Omental fat pad (tissue), 4 donors: ENCODE results near the gene ERFE. TPM values are rescaled to one million over a fixed set of nuclear protein-coding genes. Genes with fewer than 3 reads are reported as not detected.

ENCODE experiments used
- ATAC-seq: fragments of 150-250 bp; one replicate; pipeline ENCODE4 v1.9.1; 2016; ENCODE audit warnings: mild to moderate bottlenecking, moderate library complexity; ENCODE audit not compliant: low FRiP score
- DNase-seq: peaks from one replicate; pipeline ENCODE4 v3.0.0-alpha.2; 2019; ENCODE audit warnings: low spot score
- total RNA-seq, 4 donors: library from RNA; depleted of rRNA; stranded (reverse); fragments of >200 nt; gene quantifications; one replicate each; pipeline ENCODE4 v1.1.0, GENCODE V29; 2016
- TF ChIP-seq, protein P1 (sequence below), 3 donors: fragments of 450-650 bp; IDR thresholded peaks; one replicate each; pipeline ENCODE4 v1.5.1; 2016 to 2017; ENCODE audit warnings: antibody characterized with exemption in 3 of 3, mild to moderate bottlenecking in 3 of 3, moderate library complexity in 2 of 3

Gene ERFE
- total RNA-seq, 4 donors from 2014 or later: 1.1 to 1.9 TPM; not detected in 2

DNA sequence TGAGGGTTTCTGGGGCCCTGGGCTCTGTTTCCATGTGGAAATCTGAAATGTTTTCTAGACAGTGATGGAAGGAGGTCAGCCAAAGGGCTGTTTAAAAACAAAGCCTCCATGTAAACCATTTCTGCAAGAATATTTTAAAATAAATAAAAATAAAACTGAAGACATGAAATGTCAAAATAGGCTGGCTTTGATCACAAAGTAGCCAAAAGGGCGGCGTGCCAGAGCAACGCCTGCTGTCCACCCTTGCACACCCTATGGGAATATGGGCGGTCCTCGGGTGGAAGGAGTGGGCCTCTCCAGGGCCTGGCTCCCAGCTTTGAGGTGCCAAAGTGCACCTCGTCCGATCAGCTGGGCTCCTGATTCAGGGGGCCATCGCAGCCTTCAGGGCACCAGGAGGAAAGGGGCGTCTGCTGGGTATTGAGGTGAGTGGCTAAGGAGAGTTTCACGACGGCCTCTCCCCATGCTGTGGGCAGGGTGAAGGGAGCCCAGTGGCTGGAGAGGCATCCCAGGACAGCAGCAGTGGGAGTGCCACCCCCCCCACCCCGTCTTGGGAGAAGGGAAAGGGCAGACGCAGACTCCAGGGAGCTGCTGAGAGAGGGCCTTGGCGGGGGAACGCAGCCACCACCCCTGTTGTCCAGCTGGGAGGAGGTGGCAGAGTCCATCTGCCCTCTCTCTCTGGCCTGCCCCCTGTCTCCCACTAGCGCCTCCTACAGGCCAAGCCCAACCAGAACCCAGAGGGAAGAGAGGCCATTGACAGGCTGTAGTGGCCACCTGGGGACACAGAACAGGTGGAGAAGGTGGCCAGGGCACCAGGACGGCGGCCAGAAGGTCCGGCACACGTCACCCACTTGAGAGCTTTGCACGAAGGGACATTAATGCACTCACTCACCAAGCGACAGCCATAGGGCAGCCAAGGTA lies 5.7 kb upstream of the ERFE start:
- DNase-seq: no peak
- TF ChIP-seq, protein P1, sequence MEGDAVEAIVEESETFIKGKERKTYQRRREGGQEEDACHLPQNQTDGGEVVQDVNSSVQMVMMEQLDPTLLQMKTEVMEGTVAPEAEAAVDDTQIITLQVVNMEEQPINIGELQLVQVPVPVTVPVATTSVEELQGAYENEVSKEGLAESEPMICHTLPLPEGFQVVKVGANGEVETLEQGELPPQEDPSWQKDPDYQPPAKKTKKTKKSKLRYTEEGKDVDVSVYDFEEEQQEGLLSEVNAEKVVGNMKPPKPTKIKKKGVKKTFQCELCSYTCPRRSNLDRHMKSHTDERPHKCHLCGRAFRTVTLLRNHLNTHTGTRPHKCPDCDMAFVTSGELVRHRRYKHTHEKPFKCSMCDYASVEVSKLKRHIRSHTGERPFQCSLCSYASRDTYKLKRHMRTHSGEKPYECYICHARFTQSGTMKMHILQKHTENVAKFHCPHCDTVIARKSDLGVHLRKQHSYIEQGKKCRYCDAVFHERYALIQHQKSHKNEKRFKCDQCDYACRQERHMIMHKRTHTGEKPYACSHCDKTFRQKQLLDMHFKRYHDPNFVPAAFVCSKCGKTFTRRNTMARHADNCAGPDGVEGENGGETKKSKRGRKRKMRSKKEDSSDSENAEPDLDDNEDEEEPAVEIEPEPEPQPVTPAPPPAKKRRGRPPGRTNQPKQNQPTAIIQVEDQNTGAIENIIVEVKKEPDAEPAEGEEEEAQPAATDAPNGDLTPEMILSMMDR (IDR thresholded peaks at IDR 0.05): no peak
- no peak for ATAC-seq

DNA sequence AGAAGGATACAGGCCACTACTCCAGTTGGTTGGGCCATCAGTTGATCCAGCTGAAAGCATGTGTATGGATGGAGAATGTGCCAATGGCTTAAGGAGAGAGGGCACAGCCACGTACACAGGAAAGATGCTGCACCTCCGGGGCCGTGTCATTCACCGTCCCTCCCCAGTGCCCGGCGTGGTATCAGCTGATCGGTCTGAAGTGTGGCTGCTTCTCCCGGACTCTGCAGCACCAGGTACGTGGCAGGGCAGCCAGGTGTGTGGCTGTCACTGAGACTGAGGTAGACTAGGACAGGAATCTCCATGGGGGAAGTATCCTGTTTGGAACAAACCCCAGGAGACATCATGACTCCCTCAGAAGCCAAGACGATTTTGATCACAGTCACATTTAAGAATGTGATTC lies 4.2 kb upstream of the ERFE start:
- no peak for DNase-seq
- TF ChIP-seq, protein P1 (IDR thresholded peaks at IDR 0.05): no peak
- no peak for ATAC-seq

DNA sequence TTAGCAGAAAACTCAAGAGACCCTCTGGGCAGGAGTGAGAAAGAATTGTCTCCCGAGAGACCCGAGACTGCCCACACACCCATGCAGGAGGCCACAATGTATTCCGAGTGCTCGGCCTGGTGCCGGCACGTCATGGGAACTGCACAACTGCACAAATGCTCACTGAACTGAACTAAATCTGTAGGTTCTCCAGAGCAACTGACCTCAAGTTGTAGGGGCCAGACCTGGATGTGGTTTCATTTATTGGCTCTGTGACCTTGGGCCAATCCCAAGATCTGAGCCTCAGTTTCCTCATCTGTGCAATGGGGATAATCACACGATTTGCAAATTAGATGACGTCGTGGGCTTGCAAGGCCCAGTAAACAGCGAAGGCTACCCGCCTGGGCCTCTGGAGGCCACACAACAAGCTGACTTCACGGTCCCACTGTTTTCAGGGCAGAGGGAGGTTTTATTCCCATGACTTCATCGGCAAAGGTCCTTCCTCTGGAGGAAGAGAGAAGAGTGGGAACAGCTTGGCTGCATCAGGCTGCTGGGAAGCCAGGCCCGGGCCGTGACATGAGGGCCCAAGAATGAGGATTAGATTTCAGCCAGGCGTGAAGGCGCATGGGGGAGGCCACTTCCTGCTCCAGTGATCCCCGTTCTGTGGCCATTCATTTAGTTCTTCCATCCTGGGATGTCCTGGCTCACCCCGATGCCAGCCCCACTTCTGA lies 3.6 kb upstream of the ERFE start:
- TF ChIP-seq, protein P1 (IDR thresholded peaks at IDR 0.05): no peak
- no peak for ATAC-seq
- DNase-seq: no peak

DNA sequence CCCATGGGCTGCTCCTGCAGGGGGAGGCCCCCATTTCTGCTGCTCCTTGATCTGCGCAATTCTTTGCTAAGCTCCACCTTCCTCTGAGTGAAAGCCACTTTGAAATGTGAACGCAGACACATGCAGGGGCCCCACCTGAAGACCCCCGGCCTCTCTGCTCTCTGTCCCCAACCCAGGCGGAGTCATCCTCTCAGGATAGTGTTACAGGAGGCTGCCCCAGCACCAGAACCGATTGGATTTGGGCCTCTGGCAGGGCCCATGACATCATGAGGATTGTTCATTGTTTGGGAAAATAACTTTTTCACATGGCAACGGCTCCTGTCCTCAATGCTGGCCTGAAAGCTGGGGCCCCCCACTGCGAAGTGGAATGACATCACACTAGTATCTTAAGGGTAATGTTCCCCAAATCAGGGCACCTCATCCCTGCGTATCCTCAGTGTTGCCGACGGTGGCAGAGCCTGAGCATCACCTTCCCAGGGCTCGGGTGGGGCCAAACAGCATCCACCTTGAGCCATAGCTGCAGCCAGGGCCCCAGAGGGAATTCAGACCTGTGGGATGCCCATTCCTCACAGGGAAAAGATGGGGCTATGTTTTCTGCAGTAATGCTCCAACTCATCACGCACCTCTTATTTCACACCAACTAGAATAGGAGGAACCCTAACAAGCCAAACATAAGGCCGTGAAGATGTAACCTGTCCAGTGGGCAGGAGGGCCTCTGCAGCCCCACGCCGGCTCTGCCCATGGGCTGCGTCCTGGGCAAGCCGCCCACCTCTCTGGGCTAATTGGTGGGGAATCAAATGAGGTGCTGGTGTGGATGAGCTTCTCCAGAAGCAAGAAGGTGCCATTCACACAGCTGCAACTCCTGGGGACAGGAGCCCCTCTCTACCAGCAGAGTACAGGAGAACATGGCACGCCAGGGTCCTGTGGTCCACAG lies 2.7 kb upstream of the ERFE start:
- no peak for ATAC-seq

DNA sequence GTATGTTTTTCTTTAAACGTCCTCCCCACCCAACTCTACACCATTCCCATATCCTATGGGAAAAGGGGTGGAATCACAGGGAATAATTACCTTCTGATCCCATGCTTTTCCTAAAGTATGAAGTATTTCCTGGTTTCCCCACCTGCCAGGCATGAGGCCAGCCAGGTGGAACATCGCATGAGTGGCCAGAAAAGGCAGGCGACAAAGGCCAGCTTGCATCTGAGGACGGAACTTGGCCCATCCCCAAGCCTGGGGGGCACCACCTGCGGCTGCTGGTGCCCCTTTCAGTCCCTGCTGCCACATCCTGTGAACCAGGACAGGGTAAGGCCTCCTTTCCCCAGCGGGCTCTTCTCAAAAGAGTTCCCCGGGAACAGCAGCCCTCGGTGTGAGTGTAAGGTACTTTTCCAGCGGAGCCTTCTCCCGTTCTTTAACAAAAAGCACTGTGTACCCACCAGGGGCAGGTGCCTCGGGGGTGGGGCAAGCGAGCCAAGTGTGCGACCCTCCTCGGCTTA lies 1.2 kb upstream of the ERFE start:
- no peak for DNase-seq
- TF ChIP-seq, protein P1 (IDR thresholded peaks at IDR 0.05): no peak
- no peak for ATAC-seq

More for the DNA sequence above, 2.7 kb upstream of the ERFE start:
- TF ChIP-seq, protein P1 (IDR thresholded peaks at IDR 0.05): no peak
- DNase-seq: no peak

DNA sequence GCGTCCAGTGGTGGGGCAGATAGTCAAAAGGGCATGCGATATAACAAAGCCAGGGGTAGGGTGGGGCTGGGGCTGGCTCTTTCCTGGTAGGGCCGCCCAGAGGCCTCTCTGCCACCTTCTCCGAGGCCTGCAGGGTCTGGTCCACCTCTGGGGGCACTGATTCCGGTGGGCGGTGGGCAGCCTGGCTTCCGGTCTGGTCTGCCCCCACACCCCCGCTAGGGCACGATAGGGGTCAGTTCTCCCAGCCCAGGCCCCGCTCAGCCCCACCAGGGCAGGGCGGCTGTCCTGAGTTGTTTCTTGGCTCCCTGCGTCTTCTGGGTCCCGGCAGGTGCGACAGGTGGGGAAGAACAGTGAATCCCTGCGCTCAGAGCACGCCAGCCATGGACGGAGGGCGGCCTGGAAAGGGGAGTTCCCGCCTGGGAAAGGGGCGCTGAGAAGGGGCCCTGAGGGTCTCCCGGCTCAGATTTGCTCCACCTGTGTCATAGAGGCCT lies 707 bp upstream of the ERFE start:
- TF ChIP-seq, protein P1 (IDR thresholded peaks at IDR 0.05): no peak
- ATAC-seq (no peak), DNase-seq (no peak)
